Epithelial cell of esophagus (primary cell): ENCODE results near the gene CDKAL1.
"Not testable (repeated sequence)": the region's sequence is repeated elsewhere in the genome, so short reads cannot be mapped to it uniquely, and the experiment has no call there.

ENCODE experiments used
- DNase-seq: peaks from one replicate; pipeline ENCODE4 v3.0.0; 2010; ENCODE audit warnings: low read depth
- H3K4me3 ChIP-seq: 2 replicates; pipeline ENCODE4 v1.5.1; 2011; ENCODE audit warnings: mild to moderate bottlenecking, low read length, control low read depth
- CTCF ChIP-seq: IDR thresholded peaks from 2 replicates; pipeline ENCODE4 v1.5.1; 2011; ENCODE audit warnings: low read depth, mild to moderate bottlenecking, low read length, control low read depth, inconsistent platforms; ENCODE audit not compliant: insufficient read depth; ENCODE audit errors: missing control alignments

The CDKAL1 gene

GRCh38 chr6:20723236-20723635 is 189.0 kb downstream of the CDKAL1 start:
- no peak overlapping the region for H3K4me3 ChIP-seq
- no peak for TF ChIP-seq CTCF
- DNase-seq = no peak

- H3K4me3 ChIP-seq = no peak overlapping the region
- DNase-seq = no peak
- TF ChIP-seq CTCF = no peak
These were observed 190.4 kb downstream of the CDKAL1 start for GRCh38 chr6:20724443-20725190.

GRCh38 chr6:20725235-20725634 is 191.0 kb downstream of the CDKAL1 start:
- DNase-seq, H3K4me3 ChIP-seq: not testable (repeated sequence)

- H3K4me3 ChIP-seq = no peak overlapping the region
- TF ChIP-seq CTCF = no peak
- DNase-seq = no peak
These were observed 194.8 kb downstream of the CDKAL1 start for GRCh38 chr6:20729086-20729485.

GRCh38 chr6:20732362-20732761 is 198.1 kb downstream of the CDKAL1 start:
- DNase-seq, H3K4me3 ChIP-seq: not testable (repeated sequence)

- H3K4me3 ChIP-seq = no peak overlapping the region
- no peak for DNase-seq
- TF ChIP-seq CTCF = no peak
These were observed 198.6 kb downstream of the CDKAL1 start for GRCh38 chr6:20732896-20733295.

- TF ChIP-seq CTCF = no peak
- DNase-seq = no peak
- no peak overlapping the region for H3K4me3 ChIP-seq
These were observed 203.7 kb downstream of the CDKAL1 start for GRCh38 chr6:20737912-20738311.

GRCh38 chr6:20740088-20740487 is 205.8 kb downstream of the CDKAL1 start:
- TF ChIP-seq CTCF = no peak
- H3K4me3 ChIP-seq = no peak overlapping the region
- no peak for DNase-seq
